NCI-H446 (cell line): ENCODE measurements around the gene SPRR4.

ENCODE experiments used
- DNase-seq, 2 experiments: peaks; one replicate each; lab custom pipeline; 2025; lab: John Stamatoyannopoulos, UW

Gene SPRR4

GRCh38 chr1:152970495-152970894 lies at the start of gene SPRR4:
SPRR4 (plus strand) TSS chr1:152970648; CDS start chr1:152971891, 1,243 bp downstream.
- DNase-seq, result no peak

DNA sequence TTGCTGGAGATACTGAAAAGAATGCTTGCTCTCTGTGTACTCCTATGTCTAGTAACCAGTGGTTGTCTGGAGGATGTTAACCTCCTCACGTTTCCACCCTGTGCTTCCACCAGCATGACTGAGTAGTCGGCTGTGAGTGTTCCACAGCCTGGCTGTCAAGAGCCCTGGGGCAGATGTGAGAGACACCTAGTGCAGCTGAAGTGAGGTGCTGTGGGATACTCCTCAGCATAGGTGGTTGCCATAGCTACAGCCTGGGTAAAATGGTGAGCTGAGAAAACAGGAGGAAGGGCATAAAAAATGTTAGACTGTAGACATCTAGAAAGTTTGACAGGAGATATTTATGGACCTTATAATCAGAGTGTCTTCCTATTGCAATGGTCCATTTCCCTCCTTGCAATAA lies 46.3 kb upstream of the SPRR4 start:
- no peak for DNase-seq

GRCh38 chr1:152926091-152926490 lies 44.4 kb upstream of the SPRR4 start:
- DNase-seq, result peak in 1 of 2 experiments; percentile 6

- DNase-seq, result no peak
Measured at GRCh38 chr1:152928671-152929070, 41.8 kb upstream of the SPRR4 start.

DNA sequence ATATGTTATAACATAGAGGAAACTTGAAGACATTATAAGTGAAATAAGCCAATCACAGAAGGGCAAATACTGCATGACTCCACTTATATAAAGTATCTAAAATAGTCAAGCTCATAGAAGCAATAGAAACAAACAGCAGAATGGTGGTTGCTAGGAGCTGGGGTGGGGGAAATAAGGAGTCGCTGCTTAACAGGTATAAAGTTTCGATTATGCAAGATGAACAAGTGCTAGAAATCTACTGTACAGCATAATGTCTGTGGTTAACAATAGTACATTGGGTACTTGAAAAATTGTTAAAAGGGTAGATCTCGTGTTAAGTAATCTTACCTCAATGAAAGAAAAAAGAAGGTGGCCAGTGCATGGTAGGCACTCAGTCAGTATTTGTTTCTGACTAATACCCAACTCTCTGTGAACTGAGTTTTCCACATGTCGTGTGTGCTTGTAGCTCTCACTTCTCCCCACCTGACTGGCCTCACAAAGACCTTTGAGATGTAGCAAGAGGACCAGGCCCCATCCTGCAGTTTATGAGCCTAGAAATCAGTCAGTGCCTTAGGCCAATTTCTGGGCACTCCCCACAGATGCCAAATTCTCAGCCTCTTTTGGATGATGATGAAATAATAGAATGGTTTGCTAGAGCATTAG lies 38.2 kb upstream of the SPRR4 start:
- DNase-seq, result no peak

DNA sequence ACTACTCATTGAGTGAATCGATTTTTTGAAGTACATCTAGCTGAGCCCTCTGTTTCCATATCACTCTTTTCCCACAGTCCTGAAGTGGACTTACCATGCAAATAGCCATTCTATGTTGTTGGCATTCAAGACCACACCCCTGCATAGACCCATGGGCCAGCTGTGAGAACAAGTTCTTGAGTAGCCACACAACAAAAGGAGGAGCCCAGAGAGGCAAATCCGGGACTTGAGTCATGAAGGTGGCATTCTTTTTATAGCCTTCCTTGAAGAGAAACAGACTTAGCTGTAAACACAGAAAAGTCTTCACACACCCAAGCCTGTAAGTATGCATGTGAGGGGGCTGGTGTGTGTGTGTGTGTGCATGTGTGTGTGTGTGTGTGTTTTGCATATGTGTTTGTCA lies 37.3 kb upstream of the SPRR4 start:
- DNase-seq, result no peak

DNA sequence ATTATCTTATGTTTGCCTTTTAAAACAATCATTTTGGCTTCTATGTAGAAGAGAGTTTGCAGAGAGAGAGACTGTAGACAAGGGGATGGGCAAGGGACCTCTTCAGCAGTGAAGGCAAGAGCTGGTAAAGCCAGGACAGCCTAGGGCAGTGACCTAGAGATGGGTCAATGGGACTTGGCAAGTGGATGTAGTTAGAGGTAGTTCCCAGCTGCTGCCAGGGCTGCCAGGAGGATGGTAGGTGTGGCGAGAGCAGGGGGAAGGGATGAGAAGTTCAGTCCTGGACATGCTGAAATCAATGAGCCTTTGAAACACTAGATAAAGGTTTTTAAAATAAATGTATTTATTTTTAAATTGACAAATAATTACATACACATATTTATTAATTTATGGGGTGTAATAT lies 29.8 kb upstream of the SPRR4 start:
- no peak for DNase-seq

- DNase-seq, result no peak
Measured at GRCh38 chr1:152941037-152941711, 29.3 kb upstream of the SPRR4 start.

DNA sequence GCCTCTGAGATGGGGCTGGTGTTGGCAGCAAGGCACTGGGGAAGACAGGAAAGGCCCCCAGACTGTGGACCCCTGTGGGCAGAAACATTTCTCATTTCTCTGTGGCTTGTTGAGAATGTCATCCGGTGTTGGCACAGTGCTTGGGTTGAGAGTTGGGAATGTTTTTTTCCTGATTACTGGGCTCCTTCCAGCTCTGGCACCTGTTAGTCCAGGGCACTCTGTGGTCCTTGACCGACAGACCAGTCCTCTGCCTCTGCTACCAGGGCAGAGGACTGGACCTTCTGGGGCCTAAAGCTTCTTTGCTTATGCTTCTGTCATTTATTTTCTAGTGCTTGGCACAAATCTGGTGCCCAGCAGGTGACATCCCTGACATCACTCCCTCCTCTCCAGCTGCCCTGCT lies 28.3 kb upstream of the SPRR4 start:
- no peak for DNase-seq

- no peak for DNase-seq
Measured at GRCh38 chr1:152946248-152946647, 24.2 kb upstream of the SPRR4 start.

DNA sequence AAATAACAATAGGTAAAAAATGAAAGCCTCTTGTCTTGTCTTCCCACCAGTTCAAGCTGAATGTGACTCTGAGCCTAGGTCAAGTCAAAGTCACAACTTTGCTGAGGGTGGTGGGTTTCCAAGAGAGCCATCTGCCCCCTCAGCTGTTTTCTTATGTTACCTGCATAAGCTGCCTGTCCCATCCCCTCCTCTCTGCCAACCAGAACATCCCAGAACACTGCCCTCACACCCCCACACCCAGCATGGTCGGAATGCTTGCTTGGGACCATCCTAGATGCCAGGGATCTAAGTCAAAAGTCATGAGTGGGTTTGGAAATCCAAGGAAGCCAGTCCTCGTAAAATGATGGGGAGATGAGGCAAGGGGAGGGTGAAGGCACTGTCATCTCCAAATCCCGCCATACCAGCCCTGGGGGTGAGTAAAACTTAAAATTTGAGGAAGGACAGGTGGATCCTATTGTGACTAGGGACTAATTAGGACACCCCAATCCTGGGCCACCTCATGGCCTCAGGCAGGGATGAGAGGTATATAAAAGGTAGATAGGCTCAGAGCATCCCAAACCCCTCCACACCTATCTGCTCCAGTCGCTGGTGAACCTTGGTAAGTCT lies 23.7 kb upstream of the SPRR4 start, which contains the start of gene SPRR5:
Gene SPRR5 (plus strand): TSS at position 556 of the 606 bp plus-strand sequence. CDS start 1,349 bp downstream, outside the sequence.
- DNase-seq, result no peak

DNA sequence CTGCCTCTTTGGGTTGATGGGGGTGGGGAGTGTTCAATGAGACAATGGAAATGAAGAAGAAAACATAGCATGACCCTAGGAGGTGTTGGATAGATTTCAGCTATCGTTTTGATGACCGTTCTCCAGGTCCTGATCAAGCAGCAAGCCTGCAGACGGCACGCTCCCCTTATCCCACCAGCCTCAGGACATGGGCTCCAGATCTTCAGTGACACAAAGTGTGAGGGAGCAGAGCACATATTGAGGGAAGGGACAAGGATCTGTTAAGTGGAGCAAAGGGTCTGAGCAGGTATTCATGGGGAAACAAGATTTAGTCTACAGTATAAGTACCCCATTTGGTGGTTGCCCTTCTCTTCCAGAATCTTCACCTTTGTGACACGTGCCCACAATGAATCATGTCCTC lies 18.7 kb upstream of the SPRR4 start:
- DNase-seq, result no peak

DNA sequence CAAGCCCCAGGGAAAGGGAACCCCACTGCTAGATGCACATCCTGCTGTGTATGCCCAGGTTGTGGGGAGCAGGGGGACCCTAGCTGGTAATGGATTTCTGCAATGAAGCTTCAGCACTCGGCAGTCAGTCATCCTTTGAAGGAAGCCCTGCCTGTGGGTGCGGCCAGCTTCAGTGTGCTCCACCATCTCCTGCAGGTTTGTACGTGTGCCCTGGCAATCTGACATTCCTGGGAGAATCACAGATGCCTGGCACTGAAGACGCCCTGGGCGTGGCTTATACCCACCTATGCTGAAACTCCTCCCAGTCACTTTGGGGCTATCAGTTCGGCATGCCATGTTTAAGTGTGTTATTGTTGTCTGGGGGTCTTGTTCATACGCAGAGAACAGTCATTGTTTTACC lies 16.7 kb upstream of the SPRR4 start:
- DNase-seq, result no peak

- no peak for DNase-seq
Measured at GRCh38 chr1:152954436-152954835, 16.0 kb upstream of the SPRR4 start.

GRCh38 chr1:152957561-152957960 lies 12.9 kb upstream of the SPRR4 start:
- no peak for DNase-seq

- no peak for DNase-seq
Measured at GRCh38 chr1:152959273-152959672, 11.2 kb upstream of the SPRR4 start.

DNA sequence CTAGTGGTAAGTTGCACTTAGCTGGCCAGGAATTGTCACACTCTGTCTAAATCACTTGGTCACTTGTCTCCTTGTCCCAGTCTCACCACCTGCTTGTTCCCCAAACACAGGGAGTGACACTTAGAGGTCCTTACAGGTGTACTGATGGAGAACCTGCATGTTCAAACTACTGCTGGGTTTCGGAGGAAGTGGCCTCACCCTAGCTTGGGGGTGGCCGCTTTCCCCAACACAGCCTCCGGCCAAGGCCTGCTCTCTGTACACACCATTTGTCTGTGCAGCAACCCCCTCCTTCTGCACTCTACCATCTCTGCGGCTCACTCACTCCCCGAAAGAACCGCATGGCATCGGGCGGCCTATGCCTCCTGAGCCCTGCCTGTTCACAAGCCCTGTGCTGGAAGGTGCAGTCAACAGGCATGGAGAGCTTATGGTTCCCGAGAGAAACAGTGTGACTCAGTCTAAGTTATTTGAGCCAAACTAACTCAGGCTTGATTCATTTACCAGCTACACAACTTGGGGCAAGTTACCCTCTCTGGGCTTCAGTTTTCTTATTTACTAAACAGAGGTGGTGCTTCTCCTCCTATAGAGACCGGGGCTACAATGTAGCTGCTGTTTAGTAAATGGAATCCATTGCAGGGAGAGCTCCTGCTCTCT lies 10.5 kb upstream of the SPRR4 start:
- no peak for DNase-seq

DNA sequence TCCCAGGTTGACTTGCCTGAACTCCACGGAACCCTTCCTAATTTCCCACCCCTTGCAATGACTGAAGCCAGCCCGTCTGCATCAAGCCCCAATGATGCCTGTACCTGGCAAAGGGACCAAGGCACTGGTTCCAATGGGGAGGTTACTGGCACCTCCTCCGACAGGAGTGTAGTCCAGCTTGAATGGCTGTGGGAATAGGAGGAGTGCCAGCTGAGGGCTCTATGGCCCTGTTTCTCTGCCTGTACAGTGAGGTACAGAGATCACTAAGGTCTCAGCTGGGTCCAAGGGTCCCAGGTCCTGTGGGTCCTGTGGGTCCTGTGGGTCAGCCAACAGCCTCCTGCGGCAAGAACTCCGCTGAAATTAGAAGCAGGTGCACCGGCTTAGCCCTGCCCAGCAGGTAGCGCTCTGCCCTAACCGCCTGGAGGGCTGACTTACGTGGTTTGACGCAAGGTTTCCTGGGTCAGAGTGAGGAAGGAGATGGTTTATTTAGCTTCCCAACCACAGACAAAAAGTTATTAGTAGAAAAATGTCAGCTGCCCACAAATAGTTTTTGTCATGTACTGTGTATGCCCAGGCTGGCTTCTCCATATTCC lies 9.9 kb upstream of the SPRR4 start:
- no peak for DNase-seq

DNA sequence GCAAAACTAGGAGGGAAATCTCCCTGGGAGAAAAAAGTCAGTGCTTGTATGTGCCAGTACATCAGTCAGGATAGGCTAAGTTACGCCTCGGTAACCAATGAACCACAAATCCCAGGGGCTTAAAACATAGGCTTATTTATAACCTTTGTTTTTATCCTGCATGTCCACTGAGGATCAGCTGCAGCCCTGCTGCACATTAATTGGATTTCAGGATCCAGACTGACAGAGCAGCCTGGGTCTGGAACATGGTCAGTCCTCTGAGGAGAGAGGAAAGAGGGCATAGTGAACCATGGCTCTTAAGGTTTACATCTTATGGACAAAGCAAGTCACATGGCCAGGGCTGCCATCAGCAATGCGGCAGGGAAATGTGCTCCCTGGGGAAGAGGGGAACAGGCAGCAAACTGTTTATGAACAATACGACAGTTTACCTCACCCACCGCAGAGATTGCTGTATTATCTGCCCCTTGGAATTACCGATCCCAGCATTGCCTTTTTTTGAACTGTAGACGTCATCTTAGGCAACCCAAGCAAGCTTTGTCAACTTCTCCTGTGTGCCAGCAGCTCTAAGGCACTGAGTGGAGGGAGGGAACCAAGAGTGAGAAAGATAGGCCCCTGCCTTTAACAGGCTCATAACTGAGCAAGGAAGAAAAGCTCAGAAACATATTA lies 9.1 kb upstream of the SPRR4 start:
- no peak for DNase-seq

- DNase-seq, result no peak
Measured at GRCh38 chr1:152962876-152963415, 7.5 kb upstream of the SPRR4 start.

DNA sequence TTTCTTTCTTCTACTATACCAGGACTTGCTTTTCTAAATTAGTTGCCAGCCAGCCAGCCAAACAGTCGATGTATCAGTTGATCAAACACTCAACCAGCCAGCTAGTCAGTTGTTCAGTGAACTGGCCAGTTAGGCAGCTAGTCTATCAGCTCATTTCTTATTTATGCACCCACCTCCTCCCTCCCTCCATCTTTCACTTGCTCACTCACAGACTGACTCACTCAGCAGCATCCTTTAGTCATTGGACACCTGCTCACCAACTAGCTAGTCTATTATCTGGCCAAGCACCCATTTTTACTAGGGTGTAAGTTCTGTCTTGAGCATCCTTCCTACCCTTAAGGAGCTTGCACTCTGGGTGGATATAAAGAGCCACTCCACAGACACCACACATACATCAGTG lies 5.9 kb upstream of the SPRR4 start:
- DNase-seq, result no peak

DNA sequence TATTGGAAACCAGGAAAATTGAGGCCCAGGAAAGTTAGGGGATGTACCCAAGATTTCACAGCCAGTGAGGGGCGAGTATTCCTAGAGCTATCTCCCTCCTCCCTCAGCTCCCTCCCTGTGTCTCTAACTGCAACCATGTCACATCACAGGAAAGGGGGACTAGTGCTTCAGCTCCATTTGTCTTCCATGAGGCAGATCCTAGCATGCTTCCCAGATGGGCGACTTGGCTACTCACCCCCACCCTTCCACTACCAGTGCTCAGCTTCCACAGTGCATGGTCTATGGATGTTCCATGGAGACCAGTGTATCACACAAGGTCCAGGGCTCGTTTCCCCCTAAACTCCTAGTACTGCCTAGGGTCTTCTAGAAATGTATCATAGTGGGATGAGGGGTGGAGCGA lies 4.6 kb upstream of the SPRR4 start:
- DNase-seq, result no peak
